A673 (cell line): Measurements from ENCODE around the gene MRTFA.

Source experiments
- CTCF ChIP-seq: fragments of 300-800, 200-600 bp; sonication (generic); conservative IDR thresholded peaks from 2 replicates; pipeline ENCODE4 v1.5.1; 2017; ENCODE audit warnings: low read depth, mild to moderate bottlenecking, antibody characterized with exemption, low read length, moderate library complexity, mixed read lengths
- EZH2 ChIP-seq: fragments of 200-600 bp; sonication (generic); IDR thresholded peaks from 2 replicates; pipeline ENCODE4 v1.6.1; 2017; ENCODE audit warnings: borderline replicate concordance, low read depth, mild to moderate bottlenecking, mixed read lengths, antibody characterized with exemption, low read length; ENCODE audit not compliant: poor library complexity, severe bottlenecking

DNA sequence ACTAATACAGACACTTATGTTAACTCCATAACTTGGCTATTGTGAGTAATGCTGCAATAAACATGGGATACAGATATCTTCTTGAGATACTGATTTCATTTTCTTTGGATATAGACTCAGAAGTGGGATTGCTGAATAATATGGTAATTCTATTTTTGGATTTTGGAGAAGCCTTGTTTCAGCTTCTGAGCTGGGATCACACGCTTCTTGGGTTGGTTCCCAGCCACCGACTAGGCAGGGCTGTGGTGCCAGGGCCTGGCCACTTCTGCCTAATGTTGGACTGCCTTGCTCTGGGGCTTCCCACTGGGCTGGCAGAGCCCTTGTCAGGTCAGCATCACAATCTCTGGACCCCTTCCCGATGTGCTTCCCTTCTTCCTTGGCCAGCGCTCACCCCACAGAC lies 28.8 kb upstream of the MRTFA start:
- TF ChIP-seq CTCF: no peak
- no peak for TF ChIP-seq EZH2
